HepG2 (cell line): Measurements from ENCODE around the gene CMC4. TPM values are rescaled to one million over a fixed set of nuclear protein-coding genes. Genes with fewer than 3 reads are reported as not detected.

Experiments used
- ARID4A ChIP-seq: sonication (generic); formaldehyde crosslinking; IDR thresholded peaks from 2 replicates; pipeline ENCODE4 v1.5.0; 2020; ENCODE audit warnings: mild to moderate bottlenecking, missing genetic modification reagents, borderline replicate concordance
- HIC2 ChIP-seq: sonication (generic); formaldehyde crosslinking; IDR thresholded peaks from 2 replicates; pipeline ENCODE4 v1.9.0; 2022; ENCODE audit warnings: low read depth, missing genetic modification reagents
- ONECUT2 ChIP-seq: sonication (generic); formaldehyde crosslinking; IDR thresholded peaks from 2 replicates; pipeline ENCODE4 v1.4.0; 2020; ENCODE audit warnings: missing genetic modification reagents
- YY1 ChIP-seq: IDR thresholded peaks from 2 replicates; pipeline ENCODE4 v1.6.1; 2011; ENCODE audit warnings: low read length, low read depth, moderate library complexity, mild to moderate bottlenecking; ENCODE audit not compliant: insufficient read depth, insufficient replicate concordance
- ZNF646 ChIP-seq: sonication (generic); formaldehyde crosslinking; IDR thresholded peaks from 2 replicates; pipeline ENCODE4 v1.9.0; 2021; ENCODE audit warnings: mild to moderate bottlenecking, missing genetic modification reagents
- polyA plus RNA-seq, 8 experiments: library from polyadenylated mRNA; depleted of rRNA in 3 of 8; stranded (reverse) in 7 of 8; unstranded in 1 of 8; fragments of >200 nt; fragmentation: Illumina TruSeq in 4 of 8; extraction: Trizol in 4 of 8; gene quantifications; 2 replicates each; pipeline versions ENCODE4 v1.2.1 to v1.2.3, GENCODE V29; 2011 to 2016; ENCODE audit warnings: low read depth in 4 of 8, missing spikeins in 1 of 8, mixed read lengths in 1 of 8; ENCODE audit not compliant: insufficient read depth in 1 of 8
- total RNA-seq, 5 experiments: library from RNA; depleted of rRNA; stranded (reverse); fragments of >200 nt; fragmentation: Illumina TruSeq; extraction: Trizol; gene quantifications; 2 replicates each; pipeline ENCODE4 v1.2.3, GENCODE V29; 2016; ENCODE audit warnings: low read depth in 1 of 5

Gene CMC4
- total and polyA plus RNA-seq, 2 of the 13 experiments (the other 11 are each of a cell fraction or from before 2014, with no cell fraction given) = 5.6 to 11.5 TPM

- TF ChIP-seq ZNF646 (CRISPR knock-in tag) (no peak), YY1 (peak; percentile 89), HIC2 (CRISPR knock-in tag) (no peak), ARID4A (CRISPR knock-in tag) (peak; percentile 64), ONECUT2 (CRISPR knock-in tag) (no peak)
These were observed at the start of gene CMC4, which contains the start of the genes BRCC3 and MTCP1 (continued) for GRCh38 chrX:155070975-155071693.
